GM12874 (cell line): Measurements from ENCODE around the gene GPBP1.

Experiments used
- CTCF ChIP-seq: IDR thresholded peaks from 2 replicates; pipeline ENCODE4 v1.5.1; 2011; ENCODE audit warnings: low read depth, mild to moderate bottlenecking, control low read depth, low read length, moderate library complexity; ENCODE audit not compliant: insufficient read depth

Gene GPBP1

GRCh38 chr5:57174128-57174889 lies 450 bp downstream of the GPBP1 start:
- TF ChIP-seq CTCF = no peak

- TF ChIP-seq CTCF = no peak
Observed at GRCh38 chr5:57174890-57175510, 1.1 kb downstream of the GPBP1 start.

GRCh38 chr5:57175551-57176309 lies 1.9 kb downstream of the GPBP1 start:
- TF ChIP-seq CTCF = no peak

- TF ChIP-seq CTCF = no peak
Observed at GRCh38 chr5:57176350-57176857, 2.5 kb downstream of the GPBP1 start.

GRCh38 chr5:57177479-57178156 lies 3.8 kb downstream of the GPBP1 start:
- no peak for TF ChIP-seq CTCF

GRCh38 chr5:57179262-57180200 lies 5.7 kb downstream of the GPBP1 start:
- TF ChIP-seq CTCF = no peak
